K562 (cell line): Measurements from ENCODE around the gene COL15A1. TPM values are rescaled to one million over a fixed set of nuclear protein-coding genes. Genes with fewer than 3 reads are reported as not detected.

ENCODE experiments used
- BDP1 ChIP-seq: IDR thresholded peaks from 3 replicates; pipeline ENCODE4 v1.6.1; 2011; ENCODE audit not compliant: insufficient read length, insufficient read depth
- REST ChIP-seq, 2 experiments: fragments of 450-650 bp; formaldehyde crosslinking in 1 of 2; IDR thresholded peaks; 2 replicates each; pipeline versions ENCODE4 v1.4.0 to v1.6.1; 2014 to 2020; ENCODE audit warnings: mild to moderate bottlenecking in 2 of 2, borderline replicate concordance in 1 of 2, low read depth in 1 of 2
- ZNF668 ChIP-seq: fragments of 250-450 bp; sonication (Bioruptor Pico); IDR thresholded peaks from 2 replicates; pipeline ENCODE4 v1.8.0; 2022; ENCODE audit warnings: mild to moderate bottlenecking, inconsistent platforms
- polyA plus RNA-seq, 8 experiments: library from polyadenylated mRNA; depleted of rRNA in 4 of 8; stranded (reverse) in 5 of 8; unstranded in 3 of 8; fragments of >200 nt; fragmentation: Nextera tagmentation in 2 of 8; fragmentation: Illumina TruSeq in 1 of 8; extraction: Ambion mirVana in 2 of 8; extraction: Trizol in 1 of 8; gene quantifications; 2 replicates each; pipeline versions ENCODE4 v1.2.1 to v1.2.3, GENCODE V29; 2011 to 2014; ENCODE audit warnings: inconsistent platforms in 1 of 8, missing spikeins in 1 of 8
- total RNA-seq, 7 experiments: library from RNA; depleted of rRNA in 6 of 7; stranded (reverse); fragments of >200 nt in 6 of 7; fragmentation: Illumina TruSeq in 2 of 7; extraction: Trizol in 2 of 7; gene quantifications; 2 replicates each; pipeline versions ENCODE4 v1.2.1 to v1.2.3, GENCODE V29; 2011 to 2021; ENCODE audit warnings: low replicate concordance in 1 of 7

The COL15A1 gene
- total and polyA plus RNA-seq, 9 of the 15 experiments (the other 6 are each of a cell fraction or from before 2014, with no cell fraction given): 0.46 to 5.1 (median 2.6) TPM

- TF ChIP-seq REST (IDR thresholded peaks at IDR 0.05; ENCODE audit: borderline replicate concordance): no peak
- TF ChIP-seq REST (CRISPR knock-in tag; IDR thresholded peaks at IDR 0.05; ENCODE audit: low read depth): no peak
- TF ChIP-seq ZNF668 (CRISPR knock-in tag): no peak
- no peak for TF ChIP-seq BDP1
Measured at GRCh38 chr9:98953581-98954243, 10.0 kb downstream of the COL15A1 start (continued).
